LoVo (cell line): Measurements from ENCODE around the gene ITGB7.
"Not testable (repeated sequence)": the region's sequence is repeated elsewhere in the genome, so short reads cannot be mapped to it uniquely, and the experiment has no call there.

Source experiments
- DNase-seq: peaks from one replicate; pipeline ENCODE4 v3.0.0-alpha.2; 2016; ENCODE audit warnings: low spot score

ITGB7 gene

GRCh38 chr12:53178803-53179202 lies 28.2 kb downstream of the ITGB7 start:
- DNase-seq = not testable (repeated sequence)

DNA sequence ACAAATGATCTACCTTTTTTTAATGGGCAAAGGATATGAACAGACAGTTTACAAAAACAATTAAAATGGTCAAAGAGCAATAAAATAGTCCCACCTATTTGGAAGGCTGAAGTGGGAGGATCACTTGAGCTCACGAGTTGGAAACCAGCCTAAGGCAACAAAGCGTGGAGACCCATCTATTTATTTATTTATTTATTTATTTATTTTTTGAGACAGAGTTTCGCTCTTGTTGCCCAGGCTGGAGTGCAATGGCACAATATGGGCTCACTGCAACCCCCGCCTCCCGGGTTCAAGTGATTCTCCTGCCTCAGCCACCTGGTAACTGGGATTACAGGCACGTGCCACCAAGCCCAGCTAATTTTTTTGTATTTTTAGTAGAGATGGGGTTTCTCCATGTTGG lies 29.6 kb downstream of the ITGB7 start:
- DNase-seq = not testable (repeated sequence)

GRCh38 chr12:53176750-53177149 lies 30.3 kb downstream of the ITGB7 start:
- DNase-seq = no peak

DNA sequence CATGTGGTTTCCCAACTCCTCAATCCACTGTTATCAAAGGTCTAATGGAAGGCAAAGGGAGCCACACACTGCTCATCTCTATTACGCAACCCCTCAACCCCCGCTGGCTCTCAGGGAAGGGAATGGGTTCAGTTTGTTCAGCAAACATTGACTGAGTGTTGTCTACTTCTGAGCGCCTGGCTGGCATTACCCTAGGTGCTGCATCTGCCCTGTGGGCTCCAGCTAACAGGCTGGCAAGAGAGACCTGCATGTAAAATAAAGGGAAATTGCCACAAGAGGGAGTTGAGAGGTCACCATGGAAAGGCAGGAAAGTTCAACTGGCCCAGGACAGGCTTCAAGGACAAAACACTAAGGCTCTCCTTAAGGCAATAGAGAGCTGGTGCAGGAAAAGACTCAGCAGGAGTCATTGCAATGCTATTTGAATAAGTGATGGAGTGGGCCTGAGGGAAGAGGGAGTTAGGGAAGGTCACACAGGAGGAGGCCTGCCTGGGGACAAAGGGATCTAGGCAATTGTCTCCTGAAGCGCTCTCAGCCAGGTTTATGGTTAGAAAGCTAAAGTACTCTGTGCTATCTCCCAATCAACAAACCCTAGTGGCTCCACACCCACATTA lies 32.1 kb downstream of the ITGB7 start:
- no peak for DNase-seq

DNA sequence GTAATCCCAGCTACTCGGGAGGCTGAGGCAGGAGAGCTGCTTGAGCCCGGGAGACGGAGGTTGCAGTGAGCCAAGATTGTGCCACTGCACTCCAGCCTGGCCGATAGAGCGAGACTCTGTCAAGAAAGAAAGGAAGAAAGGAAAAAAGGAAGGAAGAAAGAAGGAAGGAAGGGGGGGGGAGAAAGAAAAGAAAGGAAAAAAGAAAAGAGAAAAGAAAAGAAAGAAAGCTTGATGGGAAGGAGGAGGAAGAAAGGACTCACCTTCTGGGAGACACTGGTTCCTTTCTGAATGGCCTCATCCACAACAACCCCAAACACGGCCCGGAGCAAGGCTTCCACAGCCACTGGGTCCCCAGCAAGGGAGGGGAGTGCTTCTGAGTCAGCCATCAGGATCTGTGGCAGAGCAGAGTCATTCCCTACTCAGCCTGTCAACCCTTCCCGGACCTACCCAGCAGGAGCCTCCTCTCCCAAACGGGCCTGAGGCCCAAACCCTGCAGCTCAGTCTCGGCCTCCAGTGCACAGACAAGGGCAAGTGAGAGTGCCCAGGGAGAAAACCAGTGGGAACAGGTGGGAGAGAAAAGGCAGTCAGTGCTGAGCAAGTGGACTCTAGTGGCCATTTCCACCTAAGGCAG lies 33.9 kb downstream of the ITGB7 start:
- no peak for DNase-seq

DNA sequence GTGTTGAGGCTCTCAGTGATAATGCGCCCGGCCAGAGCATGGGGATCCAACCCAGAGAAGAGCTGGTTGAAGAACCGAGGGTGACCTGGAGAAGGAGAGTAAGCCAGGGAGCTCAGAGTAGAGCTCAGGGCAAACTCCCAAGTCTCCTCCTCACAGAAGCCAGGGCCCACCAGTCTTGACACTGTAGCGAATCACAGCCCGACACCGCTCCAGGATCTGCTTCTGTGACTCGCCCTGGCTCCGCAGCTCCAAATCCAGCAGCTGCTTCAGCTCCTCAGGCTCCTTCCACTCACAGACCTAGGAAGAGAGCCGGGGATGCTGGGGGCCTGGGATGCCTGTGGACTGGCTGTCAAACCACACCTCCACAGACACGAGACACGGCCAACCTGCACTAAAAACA lies 34.7 kb downstream of the ITGB7 start:
- DNase-seq = no peak

- DNase-seq = no peak
These were observed 35.2 kb downstream of the ITGB7 start for GRCh38 chr12:53171725-53172329.

- DNase-seq = no peak
These were observed 36.0 kb downstream of the ITGB7 start for GRCh38 chr12:53170876-53171724.

DNA sequence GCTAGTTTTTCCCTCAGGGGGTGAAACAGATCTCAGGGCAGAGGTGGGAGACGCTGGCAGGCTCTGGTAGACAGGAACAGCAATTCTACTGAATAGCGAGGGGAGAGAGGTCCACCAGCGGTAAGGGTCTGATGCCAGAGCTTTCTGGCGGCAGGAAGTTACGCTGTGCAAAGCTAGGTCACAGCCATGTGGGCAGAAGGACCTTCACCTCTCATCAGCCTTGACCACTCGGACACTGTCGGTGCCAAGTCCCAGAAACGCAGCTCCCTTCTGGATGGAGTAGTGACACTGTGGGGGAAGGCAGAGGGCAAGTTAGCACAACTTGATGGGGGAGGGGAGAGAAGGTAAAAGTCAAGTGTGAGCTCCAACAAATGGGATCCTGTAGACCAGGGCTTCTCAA lies 36.8 kb downstream of the ITGB7 start:
- DNase-seq = no peak

DNA sequence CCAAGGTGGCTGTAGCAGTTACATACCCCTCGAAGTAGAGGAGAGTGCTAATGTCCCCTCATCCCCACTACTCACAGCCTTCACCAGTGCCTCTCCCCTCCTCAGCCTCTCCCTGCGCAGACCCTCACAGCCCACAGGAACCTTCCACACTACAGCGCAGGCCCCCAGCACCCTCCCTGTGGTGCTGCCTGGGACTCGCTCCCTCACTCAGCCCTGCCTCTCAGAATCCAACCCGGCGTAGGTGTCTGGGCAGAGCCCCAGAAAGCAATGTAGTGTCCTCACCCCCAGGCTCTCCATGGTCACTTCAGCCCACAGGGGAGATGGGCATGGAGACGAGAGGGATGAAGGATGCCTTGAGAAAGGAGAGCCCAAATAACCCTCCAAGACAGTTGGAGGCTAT lies 37.4 kb downstream of the ITGB7 start:
- DNase-seq = no peak

DNA sequence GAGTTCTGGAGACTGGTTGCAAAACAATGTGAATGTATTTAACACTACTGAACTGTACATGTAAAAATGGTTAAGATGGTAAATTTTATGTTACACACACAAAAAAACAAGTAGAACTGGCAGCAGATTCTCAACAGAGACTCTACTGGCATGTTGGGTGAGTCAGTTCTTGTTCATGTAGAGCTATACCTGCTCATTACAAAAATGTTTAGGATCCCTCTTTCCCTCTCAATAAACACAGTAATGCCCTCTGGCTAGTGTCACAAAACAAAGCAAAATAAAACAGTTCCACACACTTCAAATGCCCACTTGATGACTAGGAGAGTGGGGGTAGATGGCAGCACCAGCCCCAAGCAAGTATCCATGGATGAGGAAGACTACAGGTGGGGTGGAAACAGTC lies 40.2 kb downstream of the ITGB7 start:
- DNase-seq = no peak

DNA sequence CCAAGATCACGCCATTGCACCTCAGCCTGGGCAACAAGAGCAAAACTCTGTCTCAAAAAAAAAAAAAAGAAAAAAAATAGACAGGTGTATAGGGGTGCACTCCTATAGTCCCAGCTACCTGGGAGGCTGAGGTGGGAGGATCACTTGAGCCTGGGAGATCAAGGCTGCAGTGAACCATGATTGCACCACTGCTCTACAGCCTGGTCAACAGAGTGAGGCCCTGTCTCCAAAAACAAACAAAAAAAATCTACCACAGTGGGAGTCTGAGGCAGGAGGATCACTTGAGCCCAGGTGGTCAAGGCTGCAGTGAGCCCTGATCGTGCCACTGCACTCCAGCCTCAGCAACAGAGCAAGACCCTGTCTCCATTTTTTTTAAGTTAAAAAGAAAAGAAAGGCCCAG lies 44.0 kb downstream of the ITGB7 start:
- not testable (repeated sequence) for DNase-seq

DNA sequence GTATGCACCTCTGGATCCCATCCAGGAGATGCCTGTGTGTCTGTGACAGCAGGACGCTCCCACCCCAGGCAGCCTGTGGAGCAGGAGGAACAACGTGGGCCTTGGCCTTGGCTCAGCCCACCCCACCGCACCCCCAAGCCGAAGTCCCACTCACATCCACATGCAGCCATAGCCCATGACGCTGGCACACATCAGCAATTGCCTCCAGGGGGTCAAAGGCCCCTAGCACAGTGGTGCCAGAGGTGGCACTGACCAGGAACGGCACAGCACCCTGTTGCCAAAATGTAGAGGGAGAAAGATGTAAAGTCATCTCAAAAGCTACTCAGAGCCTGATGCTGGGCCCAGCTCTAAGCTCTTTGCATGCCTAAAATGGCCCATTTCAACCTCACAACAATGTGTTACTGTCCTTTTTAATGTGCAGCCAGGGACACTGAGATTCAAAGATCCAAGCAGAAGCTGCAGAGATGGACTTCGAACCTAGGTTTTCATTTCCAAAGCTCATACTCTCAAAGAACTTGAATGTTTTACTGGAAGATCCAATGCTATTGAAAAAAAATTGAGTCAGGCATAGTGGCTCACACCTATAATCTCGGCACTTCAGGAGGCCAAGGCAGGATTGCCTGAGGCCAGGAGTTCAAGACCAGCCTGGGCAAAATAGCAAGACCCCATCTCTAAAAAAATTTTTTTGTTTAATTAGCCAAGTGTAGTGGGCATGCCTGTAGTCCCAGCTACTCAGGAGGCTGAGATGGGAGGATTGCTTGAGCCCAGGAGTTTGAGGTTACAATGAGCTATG lies 45.7 kb downstream of the ITGB7 start:
- DNase-seq = no peak

DNA sequence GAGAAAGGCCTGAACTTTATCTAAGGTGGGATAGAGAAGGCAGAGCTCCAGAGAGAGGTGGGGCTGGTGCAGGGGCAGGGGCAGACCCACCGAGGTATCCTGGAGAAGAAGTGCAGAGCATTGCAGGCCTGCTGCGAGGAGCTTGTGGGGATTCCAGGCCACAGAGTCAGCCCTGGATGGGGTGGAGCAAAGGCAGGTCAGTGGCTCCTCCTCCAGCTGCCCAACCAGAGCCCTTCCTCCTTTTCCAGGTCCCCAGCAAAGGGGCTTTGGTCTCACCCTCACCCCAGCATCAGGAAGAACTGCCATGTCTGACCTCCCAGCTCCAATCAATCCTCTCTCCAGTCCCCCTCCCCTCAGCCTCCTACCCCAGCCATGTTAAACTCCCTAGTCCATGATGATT lies 46.4 kb downstream of the ITGB7 start:
- DNase-seq = no peak

GRCh38 chr12:53160000-53160399 lies 47.1 kb downstream of the ITGB7 start:
- no peak for DNase-seq

- peak; percentile 81 for DNase-seq
These were observed 47.7 kb downstream of the ITGB7 start for GRCh38 chr12:53159195-53159839.

- no peak for DNase-seq
These were observed 54.7 kb downstream of the ITGB7 start for GRCh38 chr12:53152390-53152789.

GRCh38 chr12:53151039-53151438 lies 56.0 kb downstream of the ITGB7 start:
- no peak for DNase-seq

GRCh38 chr12:53147653-53148052 lies 59.4 kb downstream of the ITGB7 start:
- no peak for DNase-seq

GRCh38 chr12:53147181-53147580 lies 59.9 kb downstream of the ITGB7 start:
- DNase-seq = no peak
